Spinal cord (tissue), 10 donors: ENCODE data around the gene RNF130. TPM values are rescaled to one million over a fixed set of nuclear protein-coding genes. Genes with fewer than 3 reads are reported as not detected.
"Not testable (repeated sequence)": the region's sequence is repeated elsewhere in the genome, so short reads cannot be mapped to it uniquely, and the experiment has no call there.

Experiments used
- DNase-seq, 6 donors: peaks; one replicate each; pipeline versions ENCODE4 v3.0.0 to v3.0.0-alpha.2; 2013 to 2015; ENCODE audit warnings: low spot score in 6 of 6, low read depth in 4 of 6
- H3K27ac ChIP-seq: one replicate; pipeline ENCODE4 v1.5.1; 2013; ENCODE audit warnings: low read depth, low read length, control low read depth
- H3K27me3 ChIP-seq: one replicate; pipeline ENCODE4 v1.6.1; 2013; ENCODE audit warnings: low read length; ENCODE audit not compliant: control insufficient read depth, insufficient read depth
- H3K36me3 ChIP-seq: one replicate; pipeline ENCODE4 v1.6.1; 2013; ENCODE audit warnings: low read length; ENCODE audit not compliant: control insufficient read depth, insufficient read depth
- H3K4me1 ChIP-seq: one replicate; pipeline ENCODE4 v1.6.1; 2013; ENCODE audit warnings: low read length; ENCODE audit not compliant: control insufficient read depth, insufficient read depth
- H3K4me3 ChIP-seq: one replicate; pipeline ENCODE4 v1.5.1; 2013; ENCODE audit warnings: low read depth, low read length, control low read depth
- H3K9me3 ChIP-seq: one replicate; pipeline ENCODE4 v1.6.1; 2013; ENCODE audit warnings: low read length; ENCODE audit not compliant: control insufficient read depth, insufficient read depth
- WGBS: methylation state at CpG from one replicate; pipeline ENCODE4 v1.1.5; 2013; ENCODE audit warnings: missing lambda C conversion rate; ENCODE audit not compliant: insufficient coverage; 5-methylcytosine and 5-hydroxymethylcytosine counted together
- polyA plus RNA-seq, 2 donors: library from polyadenylated mRNA; unstranded; fragments of 120-200 nt; gene quantifications; one replicate each; pipeline ENCODE4 v1.2.1, GENCODE V29; 2013; ENCODE audit not compliant: insufficient read length in 2 of 2
- total RNA-seq, 2 donors: library from RNA; depleted of rRNA in 1 of 2; stranded (reverse); fragments of 120-200 nt in 1 of 2; fragments of >200 nt in 1 of 2; gene quantifications; one replicate each; pipeline versions ENCODE4 v1.2.3 to v1.2.4, GENCODE V29; 2013 to 2014
- donor health status: healthy.

Gene RNF130
- total and polyA plus RNA-seq, 4 donors: 66.5 to 102 (median 90.3) TPM

- Histone ChIP-seq H3K27me3 (no peaks in the 10 kb centered on the region), H3K4me1 (peaks cover 14% of the 10 kb centered on the region), H3K9me3 (no peaks in the 10 kb centered on the region), H3K36me3 (peaks cover 59% of the 10 kb centered on the region), H3K4me3 (no peak overlapping the region), H3K27ac (no peak overlapping the region)
- DNase-seq: peak in 2 of 6 donors; percentile 74 to 76
- WGBS: 77% methylated on average over 37 of the region's 37 CpGs
Measured at GRCh38 chr5:179974246-179974945, 97.2 kb downstream of the RNF130 start.

- Histone ChIP-seq H3K36me3 (peaks cover 64% of the 10 kb centered on the region), H3K4me1 (peaks cover 14% of the 10 kb centered on the region), H3K27ac (no peak overlapping the region), H3K27me3 (no peaks in the 10 kb centered on the region), H3K9me3 (no peaks in the 10 kb centered on the region), H3K4me3 (no peak overlapping the region)
- WGBS: 92% methylated on average over 9 of the region's 11 CpGs
- DNase-seq: no peak
Measured at GRCh38 chr5:179973391-179973790, 98.2 kb downstream of the RNF130 start.

- H3K4me1 ChIP-seq: peaks cover 5% of the 10 kb centered on the region
- H3K36me3 ChIP-seq: peaks cover 48% of the 10 kb centered on the region
- no peaks in the 10 kb centered on the region for H3K9me3 ChIP-seq
- no peak overlapping the region for H3K27ac ChIP-seq
- 99% methylated on average over 3 of the region's 4 CpGs for WGBS
- no peak overlapping the region for H3K4me3 ChIP-seq
- H3K27me3 ChIP-seq: no peaks in the 10 kb centered on the region
- no peak for DNase-seq
Measured at GRCh38 chr5:179969110-179969509, 102.4 kb downstream of the RNF130 start.

DNA sequence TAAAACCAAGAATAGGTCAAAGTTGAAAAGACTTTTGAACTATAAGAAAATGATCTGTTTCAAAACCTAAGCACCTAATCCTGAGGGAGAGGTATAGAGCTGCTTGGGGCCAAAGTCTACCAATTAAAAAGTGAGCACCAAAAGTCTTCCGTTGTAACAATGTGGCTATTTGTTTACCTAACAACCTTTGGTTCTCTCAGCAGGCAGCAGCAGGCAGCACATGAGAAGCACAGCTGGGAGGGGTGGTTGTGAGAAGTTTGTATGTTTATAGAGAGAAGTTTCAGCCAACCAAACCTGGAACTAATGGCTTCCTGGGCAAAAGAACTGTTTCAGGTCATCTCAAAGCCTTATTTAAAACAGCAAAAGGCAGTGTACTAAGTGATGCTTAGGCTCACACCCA lies 104.1 kb downstream of the RNF130 start:
- H3K4me3 ChIP-seq: no peak overlapping the region
- no peak overlapping the region for H3K27ac ChIP-seq
- H3K36me3 ChIP-seq: peaks cover 45% of the 10 kb centered on the region
- no peak for DNase-seq
- WGBS: no CpG with 5 or more reads among the region's 1 CpG
- no peaks in the 10 kb centered on the region for H3K9me3 ChIP-seq
- H3K4me1 ChIP-seq: peaks cover 8% of the 10 kb centered on the region
- no peaks in the 10 kb centered on the region for H3K27me3 ChIP-seq

DNA sequence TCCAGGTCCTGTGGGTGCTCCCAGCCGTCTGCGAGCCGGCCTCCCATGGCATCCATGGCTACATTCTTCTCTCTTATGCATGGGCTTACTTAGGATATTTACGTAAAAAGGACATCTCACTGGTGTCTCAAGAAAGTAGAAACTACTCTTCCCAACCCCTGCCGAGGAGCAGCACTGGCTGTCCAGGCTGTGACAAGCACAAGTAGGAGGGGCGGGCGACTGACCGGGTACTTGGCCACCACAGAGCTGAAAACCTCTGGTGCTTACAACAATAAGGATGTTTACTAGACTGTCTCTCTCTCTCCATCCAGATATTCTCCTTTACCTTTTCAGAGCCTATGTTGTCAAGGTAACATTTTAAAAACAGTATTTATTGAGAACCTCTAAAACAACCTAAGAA lies 107.5 kb downstream of the RNF130 start:
- H3K27ac ChIP-seq: no peak overlapping the region
- DNase-seq: no peak
- no peaks in the 10 kb centered on the region for H3K9me3 ChIP-seq
- peaks cover 36% of the 10 kb centered on the region for H3K36me3 ChIP-seq
- no peaks in the 10 kb centered on the region for H3K27me3 ChIP-seq
- no peak overlapping the region for H3K4me3 ChIP-seq
- WGBS: 71% methylated on average over 4 of the region's 8 CpGs
- peaks cover 8% of the 10 kb centered on the region for H3K4me1 ChIP-seq

DNA sequence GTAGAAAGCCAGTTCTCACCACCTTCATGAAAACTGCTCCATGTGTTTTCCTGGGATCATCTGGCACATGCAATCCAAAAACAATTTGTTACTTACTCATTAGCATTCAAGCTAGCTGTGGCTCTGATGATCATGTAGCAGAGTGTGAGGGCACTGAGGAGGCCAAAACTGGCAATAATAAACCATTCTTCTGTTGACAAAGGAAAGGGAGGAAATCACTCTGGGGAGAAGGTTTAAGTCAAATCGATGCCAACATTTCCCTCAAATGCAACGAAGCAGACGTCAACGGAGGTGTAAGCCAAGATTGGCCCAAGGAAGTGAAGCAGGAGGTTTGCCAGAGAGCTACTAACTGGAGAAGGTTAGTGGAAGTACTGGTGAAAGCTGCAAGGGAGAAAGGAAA lies 108.2 kb downstream of the RNF130 start:
- H3K27ac ChIP-seq: no peak overlapping the region
- H3K27me3 ChIP-seq: no peaks in the 10 kb centered on the region
- no peaks in the 10 kb centered on the region for H3K9me3 ChIP-seq
- WGBS: 53% methylated on average over 4 of the region's 4 CpGs
- peak in 2 of 6 donors; percentile 58 to 81 for DNase-seq
- H3K4me3 ChIP-seq: no peak overlapping the region
- H3K36me3 ChIP-seq: peaks cover 38% of the 10 kb centered on the region
- H3K4me1 ChIP-seq: peaks cover 8% of the 10 kb centered on the region

DNA sequence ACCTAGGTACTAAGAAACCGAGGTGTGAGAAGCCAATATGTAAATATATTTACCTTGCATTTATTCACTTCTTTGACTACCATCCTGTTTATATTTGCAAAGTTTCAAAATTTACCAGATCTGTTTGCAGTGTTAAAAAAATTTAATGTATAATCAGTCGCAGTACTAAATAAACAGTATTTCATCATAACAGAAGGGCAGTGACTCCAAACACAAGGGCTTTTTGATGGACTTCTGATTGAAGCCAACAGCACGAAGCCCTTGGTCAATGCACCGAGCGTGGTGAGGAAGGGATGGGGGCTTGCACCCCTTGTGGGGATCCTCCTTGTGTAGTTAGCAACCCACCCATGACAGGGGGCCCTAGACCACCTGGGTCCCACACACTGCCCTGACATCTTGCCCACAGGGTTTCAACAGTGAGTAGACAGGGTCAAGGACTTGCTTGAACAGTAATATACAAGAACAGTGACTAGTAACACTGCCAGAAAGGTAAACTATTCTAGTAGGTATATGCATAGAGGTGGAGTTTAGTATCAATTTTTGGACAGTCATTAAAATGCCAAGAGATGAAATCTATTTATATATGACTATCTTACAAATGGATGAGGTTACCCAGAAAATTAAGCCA lies 111.2 kb downstream of the RNF130 start:
- H3K4me3 ChIP-seq: no peak overlapping the region
- no peak for DNase-seq
- peaks cover 8% of the 10 kb centered on the region for H3K4me1 ChIP-seq
- H3K36me3 ChIP-seq: peaks cover 33% of the 10 kb centered on the region
- no peak overlapping the region for H3K27ac ChIP-seq
- no peaks in the 10 kb centered on the region for H3K9me3 ChIP-seq
- 88% methylated on average over 3 of the region's 5 CpGs for WGBS
- H3K27me3 ChIP-seq: no peaks in the 10 kb centered on the region

DNA sequence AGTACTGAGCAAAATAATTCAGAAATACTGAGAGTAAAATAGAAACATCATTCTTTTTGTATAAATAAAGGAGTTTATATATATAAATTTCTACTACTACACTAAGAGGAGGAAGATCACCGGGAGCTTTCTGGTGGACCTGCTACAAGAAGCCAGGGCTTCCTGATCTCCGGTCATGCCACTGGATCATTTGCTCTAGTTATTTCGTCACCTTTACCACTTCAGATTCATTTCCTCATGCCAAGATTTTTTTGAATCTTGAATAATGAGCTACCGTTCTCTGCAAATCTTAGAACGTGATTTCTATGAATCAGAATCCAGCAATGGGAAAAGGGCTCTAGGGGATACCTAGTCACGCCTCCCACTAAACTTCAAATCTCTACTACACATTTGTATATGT lies 111.9 kb downstream of the RNF130 start:
- H3K36me3 ChIP-seq: peaks cover 34% of the 10 kb centered on the region
- no peak overlapping the region for H3K27ac ChIP-seq
- no peaks in the 10 kb centered on the region for H3K9me3 ChIP-seq
- H3K4me3 ChIP-seq: no peak overlapping the region
- no peaks in the 10 kb centered on the region for H3K27me3 ChIP-seq
- WGBS: 100% methylated on average over 1 of the region's 6 CpGs
- no peak for DNase-seq
- peaks cover 5% of the 10 kb centered on the region for H3K4me1 ChIP-seq

DNA sequence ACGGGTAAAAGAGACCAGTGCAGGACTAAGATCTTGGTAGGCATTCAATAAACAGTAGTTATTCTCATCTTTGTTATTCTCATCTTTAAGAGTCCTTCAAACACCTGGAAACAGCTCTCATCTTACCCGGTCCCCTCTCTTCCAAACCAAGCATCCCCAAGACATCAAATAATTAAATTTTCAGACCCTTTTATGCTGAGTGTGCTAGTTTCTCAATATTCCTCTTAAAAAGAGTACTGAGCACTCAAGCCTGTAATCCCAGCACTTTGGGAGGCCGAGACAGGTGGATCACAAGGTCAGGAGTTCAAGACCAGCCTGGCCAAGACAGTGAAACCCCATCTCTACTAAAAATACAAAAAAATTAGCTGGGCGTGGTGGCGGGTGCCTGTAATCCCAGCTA lies 112.4 kb downstream of the RNF130 start:
- not testable (repeated sequence) for H3K9me3 ChIP-seq, H3K27me3 ChIP-seq, H3K27ac ChIP-seq, H3K4me3 ChIP-seq, H3K4me1 ChIP-seq, DNase-seq
- WGBS: 100% methylated on average over 1 of the region's 5 CpGs
- peaks cover 34% of the 10 kb centered on the region for H3K36me3 ChIP-seq

GRCh38 chr5:179955630-179956029 lies 115.9 kb downstream of the RNF130 start:
- no peaks in the 10 kb centered on the region for H3K4me1 ChIP-seq
- no peak overlapping the region for H3K4me3 ChIP-seq
- H3K36me3 ChIP-seq: peaks cover 23% of the 10 kb centered on the region
- H3K27me3 ChIP-seq: no peaks in the 10 kb centered on the region
- no peak for DNase-seq
- no peak overlapping the region for H3K27ac ChIP-seq
- no CpG with 5 or more reads among the region's 2 CpGs for WGBS
- H3K9me3 ChIP-seq: no peaks in the 10 kb centered on the region
